Activated CD8-positive, alpha-beta memory T cell treated with anti-CD3 and anti-CD28 coated beads for 36 hours (primary cell): Measurements from ENCODE around the gene CDK19. TPM values are rescaled to one million over a fixed set of nuclear protein-coding genes. Genes with fewer than 3 reads are reported as not detected.
"Not testable (repeated sequence)": the region's sequence is repeated elsewhere in the genome, so short reads cannot be mapped to it uniquely, and the experiment has no call there.

ENCODE experiments used
- CTCF ChIA-PET: fragments of 350-600 bp; sonication (Branson Sonifier 250); formaldehyde crosslinking; loops from one replicate; lab custom pipeline; 2021; ENCODE audit warnings: antibody characterized with exemption; lab: Charles Lee
- POLR2A ChIA-PET: fragments of 350-600 bp; sonication (Branson Sonifier 250); formaldehyde crosslinking; loops from one replicate; lab custom pipeline; 2021; ENCODE audit warnings: antibody characterized with exemption; lab: Charles Lee
- total RNA-seq, 2 experiments: library from RNA; stranded (reverse); gene quantifications; one replicate each; pipeline ENCODE4 v1.2.3, GENCODE V29; 2021

CDK19 gene
- total RNA-seq, 2 experiments from 2014 or later, result 8.8 to 10.1 TPM

- CTCF ChIA-PET, result interaction anchor here (0.6 kb wide), 1 partner anchor 461 kb away, joined by 3 read pairs; no protein-coding TSS in a partner anchor
Observed at GRCh38 chr6:110723017-110723416, 92.3 kb downstream of the CDK19 start.

GRCh38 chr6:110720066-110720465, 95.2 kb downstream of the CDK19 start:
- ChIA-PET CTCF (interaction anchor here (0.6 kb wide), 1 partner anchor 746 kb away, joined by 3 read pairs; no protein-coding TSS in a partner anchor), POLR2A (no interaction called here)

More at GRCh38 chr6:110723017-110723416, 92.3 kb downstream of the CDK19 start:
- POLR2A ChIA-PET, result no interaction called here

- POLR2A ChIA-PET, result not testable (repeated sequence)
- CTCF ChIA-PET, result interaction anchor here (0.6 kb wide), 1 partner anchor 746 kb away, joined by 3 read pairs; no protein-coding TSS in a partner anchor
Observed at GRCh38 chr6:110719601-110720000, 95.7 kb downstream of the CDK19 start.

- CTCF ChIA-PET, result no interaction called here
- POLR2A ChIA-PET, result no interaction called here
Observed at GRCh38 chr6:110714143-110714542, 101.1 kb downstream of the CDK19 start.

GRCh38 chr6:110712238-110712637, 103.0 kb downstream of the CDK19 start:
- ChIA-PET POLR2A (no interaction called here), CTCF (interaction anchor here (0.7 kb wide), 1 partner anchor 16 kb away, joined by 3 read pairs; no protein-coding TSS in a partner anchor)

- CTCF ChIA-PET, result interaction anchor here (0.7 kb wide), 1 partner anchor 750 kb away, joined by 3 read pairs; no protein-coding TSS in a partner anchor
- POLR2A ChIA-PET, result no interaction called here
Observed at GRCh38 chr6:110710115-110710514, 105.2 kb downstream of the CDK19 start.

- ChIA-PET CTCF (interaction anchor here (0.9 kb wide), 1 partner anchor 241 kb away, joined by 3 read pairs; no protein-coding TSS in a partner anchor), POLR2A (no interaction called here)
Observed at GRCh38 chr6:110708295-110708950, 106.8 kb downstream of the CDK19 start.

GRCh38 chr6:110705543-110705942, 109.7 kb downstream of the CDK19 start:
- CTCF ChIA-PET, result interaction anchor here (0.6 kb wide), 1 partner anchor 94 kb away, joined by 4 read pairs; no protein-coding TSS in a partner anchor
- POLR2A ChIA-PET, result interaction anchor here (0.7 kb wide), 1 partner anchor 108 kb away, joined by 3 read pairs; no protein-coding TSS in a partner anchor

GRCh38 chr6:110703906-110704594, 111.2 kb downstream of the CDK19 start:
- CTCF ChIA-PET, result no interaction called here

GRCh38 chr6:110703010-110703905, 112.0 kb downstream of the CDK19 start:
- POLR2A ChIA-PET, result no interaction called here
- CTCF ChIA-PET, result no interaction called here

More at GRCh38 chr6:110703906-110704594, 111.2 kb downstream of the CDK19 start:
- POLR2A ChIA-PET, result no interaction called here

- POLR2A ChIA-PET, result interaction anchor here (0.6 kb wide), 1 partner anchor 109 kb away, joined by 4 read pairs; no protein-coding TSS in a partner anchor
Observed at GRCh38 chr6:110699780-110700179, 115.5 kb downstream of the CDK19 start.

GRCh38 chr6:110693994-110694393, 121.3 kb downstream of the CDK19 start:
- CTCF ChIA-PET, result no interaction called here
- POLR2A ChIA-PET, result no interaction called here

More at GRCh38 chr6:110699780-110700179, 115.5 kb downstream of the CDK19 start:
- CTCF ChIA-PET, result no interaction called here

GRCh38 chr6:110693296-110693695, 122.0 kb downstream of the CDK19 start:
- POLR2A ChIA-PET, result no interaction called here
- CTCF ChIA-PET, result no interaction called here

- ChIA-PET POLR2A (no interaction called here), CTCF (no interaction called here)
Observed at GRCh38 chr6:110690916-110691315, 124.4 kb downstream of the CDK19 start.

- ChIA-PET CTCF (no interaction called here), POLR2A (no interaction called here)
Observed at GRCh38 chr6:110690106-110690654, 125.1 kb downstream of the CDK19 start.

- ChIA-PET POLR2A (no interaction called here), CTCF (interaction anchor here (0.6 to 1.4 kb wide), 3 partner anchors 10 to 285 kb away, joined by 3 to 4 read pairs (median 3); no protein-coding TSS in a partner anchor)
Observed at GRCh38 chr6:110689275-110689935, 125.9 kb downstream of the CDK19 start.

GRCh38 chr6:110688661-110689268, 126.5 kb downstream of the CDK19 start:
- CTCF ChIA-PET, result interaction anchor here (0.6 to 1.4 kb wide), 3 partner anchors 9 to 286 kb away, joined by 3 to 4 read pairs (median 3); no protein-coding TSS in a partner anchor
- POLR2A ChIA-PET, result no interaction called here

- CTCF ChIA-PET, result no interaction called here
- POLR2A ChIA-PET, result interaction anchor here (1.0 to 1.5 kb wide), 3 partner anchors 127 to 189 kb away, joined by 3 to 7 read pairs (median 3); partner anchors contain the start of gene CDK19
Observed at GRCh38 chr6:110687326-110687725, 127.9 kb downstream of the CDK19 start.
